OCI-M2 (cell line): ENCODE data around the gene ASB5.
"Not testable (repeated sequence)": the region's sequence is repeated elsewhere in the genome, so short reads cannot be mapped to it uniquely, and the experiment has no call there.

Experiments
- DNase-seq: peaks from one replicate; lab custom pipeline; 2025; ENCODE audit not compliant: unreplicated experiment; lab: John Stamatoyannopoulos, UW

Gene ASB5

GRCh38 chr4:176226736-176227135 lies 42.3 kb downstream of the ASB5 start:
- DNase-seq, result no peak

- no peak for DNase-seq
Observed at GRCh38 chr4:176223561-176223960, 45.5 kb downstream of the ASB5 start.

- DNase-seq, result no peak
Observed at GRCh38 chr4:176222149-176222548, 46.9 kb downstream of the ASB5 start.

- no peak for DNase-seq
Observed at GRCh38 chr4:176217510-176217909, 51.5 kb downstream of the ASB5 start.

GRCh38 chr4:176212351-176212750 lies 56.7 kb downstream of the ASB5 start:
- not testable (repeated sequence) for DNase-seq

GRCh38 chr4:176210579-176211296 lies 58.3 kb downstream of the ASB5 start:
- no peak for DNase-seq

GRCh38 chr4:176210101-176210500 lies 58.9 kb downstream of the ASB5 start:
- DNase-seq, result no peak

GRCh38 chr4:176209535-176209934 lies 59.5 kb downstream of the ASB5 start:
- no peak for DNase-seq

GRCh38 chr4:176207839-176208238 lies 61.2 kb downstream of the ASB5 start:
- no peak for DNase-seq

GRCh38 chr4:176205299-176205698 lies 63.7 kb downstream of the ASB5 start:
- no peak for DNase-seq

GRCh38 chr4:176198316-176198903 lies 70.6 kb downstream of the ASB5 start:
- DNase-seq, result no peak

GRCh38 chr4:176195184-176195978 lies 73.6 kb downstream of the ASB5 start, which contains the start of gene SPATA4:
TSS of gene SPATA4 (minus strand) at chr4:176195585. CDS start at chr4:176195562, 23 bp downstream.
- DNase-seq, result no peak

- DNase-seq, result no peak
Observed at GRCh38 chr4:176193938-176194337, 75.1 kb downstream of the ASB5 start.

GRCh38 chr4:176193126-176193525 lies 75.9 kb downstream of the ASB5 start:
- DNase-seq, result no peak

- DNase-seq, result no peak
Observed at GRCh38 chr4:176191974-176192373, 77.0 kb downstream of the ASB5 start.

GRCh38 chr4:176189891-176190795 lies 78.9 kb downstream of the ASB5 start:
- DNase-seq, result no peak

GRCh38 chr4:176188654-176189053 lies 80.4 kb downstream of the ASB5 start:
- DNase-seq, result no peak

GRCh38 chr4:176187624-176188023 lies 81.4 kb downstream of the ASB5 start:
- DNase-seq, result no peak

- no peak for DNase-seq
Observed at GRCh38 chr4:176186671-176187395, 82.2 kb downstream of the ASB5 start.

- no peak for DNase-seq
Observed at GRCh38 chr4:176186067-176186466, 83.0 kb downstream of the ASB5 start.
